ENCODE results near the gene GRIK5.

The GRIK5 gene

DNA sequence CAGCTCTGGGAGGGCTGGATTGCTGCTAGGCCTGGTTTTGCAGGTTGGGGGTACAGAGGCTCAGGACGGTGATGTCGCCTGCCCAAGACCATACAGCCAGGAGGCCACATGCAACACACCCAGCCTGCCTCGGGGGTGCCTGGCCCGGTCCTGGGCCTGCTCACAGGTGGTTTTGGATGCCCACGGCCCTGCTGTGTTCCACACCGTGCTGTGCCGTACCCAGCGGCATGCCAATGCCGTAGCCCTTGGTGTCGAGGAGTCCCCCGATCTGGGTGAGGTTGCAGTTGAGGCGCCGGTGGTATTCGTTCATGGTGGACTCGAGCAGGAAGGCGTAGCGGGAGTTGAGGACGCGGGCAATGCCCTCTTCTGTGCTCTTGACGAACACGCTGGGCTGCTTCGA is 64.5 kb downstream of the GRIK5 start:
- no peak for TF ChIP-seq JUND (IDR thresholded peaks at IDR 0.05; ENCODE audit: low read depth)
- no peak for DNase-seq (ENCODE audit: low read depth in 1 of 2, low spot score in 1 of 2)
- in situ Hi-C loops (cut with HindIII; ENCODE audit: low pct_unique_long_range_greater_than_20kb, low sequenced_read_pairs) = no loop called here

DNA sequence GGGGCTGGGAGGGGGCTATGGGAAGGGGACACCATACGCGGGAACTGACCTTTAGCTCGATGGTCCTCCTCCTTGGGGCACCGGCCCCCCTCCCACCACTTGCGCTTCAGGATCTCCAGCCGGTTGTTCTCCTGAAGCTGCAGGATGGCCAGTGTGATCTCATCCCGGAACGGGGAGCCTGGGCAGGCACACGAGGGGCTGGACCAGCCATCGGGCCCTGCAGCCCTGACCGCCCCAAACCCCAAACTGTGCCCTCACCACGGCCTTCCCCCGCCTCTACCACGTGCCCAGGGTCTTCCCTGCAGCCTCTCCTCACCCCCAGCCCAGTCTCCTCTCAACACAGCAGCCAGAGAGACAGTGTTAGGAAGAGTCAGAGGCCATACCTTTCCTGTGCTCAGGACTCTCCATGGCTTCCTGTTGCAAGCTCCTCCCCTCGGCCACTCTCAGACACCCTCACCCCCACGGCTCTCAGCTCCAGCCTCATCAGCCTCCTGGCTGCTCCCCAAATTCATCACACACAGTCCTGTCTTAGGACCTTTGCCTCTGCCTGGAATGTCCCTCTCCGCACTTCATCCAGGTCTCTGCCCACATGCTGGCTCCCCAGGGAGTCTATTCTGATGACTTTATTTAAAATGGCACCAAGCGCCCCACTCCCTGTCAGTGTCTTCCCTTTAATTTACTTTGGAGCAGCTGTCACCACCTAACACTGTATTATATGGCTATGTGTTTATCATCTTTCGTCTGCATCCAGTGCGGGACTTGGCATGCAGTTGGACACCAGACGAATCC is 66.3 kb downstream of the GRIK5 start:
- DNase-seq (ENCODE audit: low read depth in 1 of 2, low spot score in 1 of 2) = no peak
- in situ Hi-C loops (cut with HindIII; ENCODE audit: low pct_unique_long_range_greater_than_20kb, low sequenced_read_pairs) = no loop called here
- TF ChIP-seq JUND (IDR thresholded peaks at IDR 0.05; ENCODE audit: low read depth) = no peak

DNA sequence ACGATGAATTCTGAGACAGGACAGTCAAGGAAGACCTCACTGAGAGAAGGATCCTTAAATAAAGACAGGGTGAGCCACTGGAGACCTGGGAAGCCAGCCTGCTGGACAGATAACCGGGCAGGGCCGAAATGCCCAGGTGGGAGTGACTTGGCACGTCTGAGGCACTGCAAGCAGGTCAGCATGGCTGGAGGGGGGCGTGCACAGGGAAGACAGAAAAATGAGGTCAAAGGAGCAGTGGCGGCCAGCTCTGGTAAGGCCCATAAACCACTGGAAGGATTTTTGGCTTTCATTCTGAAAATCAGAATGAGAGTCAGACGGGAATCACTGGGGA is 70.2 kb downstream of the GRIK5 start:
- DNase-seq (ENCODE audit: low read depth in 1 of 2, low spot score in 1 of 2) = no peak
- TF ChIP-seq JUND (IDR thresholded peaks at IDR 0.05; ENCODE audit: low read depth) = no peak
- in situ Hi-C loops (cut with HindIII; ENCODE audit: low pct_unique_long_range_greater_than_20kb, low sequenced_read_pairs) = no loop called here

DNA sequence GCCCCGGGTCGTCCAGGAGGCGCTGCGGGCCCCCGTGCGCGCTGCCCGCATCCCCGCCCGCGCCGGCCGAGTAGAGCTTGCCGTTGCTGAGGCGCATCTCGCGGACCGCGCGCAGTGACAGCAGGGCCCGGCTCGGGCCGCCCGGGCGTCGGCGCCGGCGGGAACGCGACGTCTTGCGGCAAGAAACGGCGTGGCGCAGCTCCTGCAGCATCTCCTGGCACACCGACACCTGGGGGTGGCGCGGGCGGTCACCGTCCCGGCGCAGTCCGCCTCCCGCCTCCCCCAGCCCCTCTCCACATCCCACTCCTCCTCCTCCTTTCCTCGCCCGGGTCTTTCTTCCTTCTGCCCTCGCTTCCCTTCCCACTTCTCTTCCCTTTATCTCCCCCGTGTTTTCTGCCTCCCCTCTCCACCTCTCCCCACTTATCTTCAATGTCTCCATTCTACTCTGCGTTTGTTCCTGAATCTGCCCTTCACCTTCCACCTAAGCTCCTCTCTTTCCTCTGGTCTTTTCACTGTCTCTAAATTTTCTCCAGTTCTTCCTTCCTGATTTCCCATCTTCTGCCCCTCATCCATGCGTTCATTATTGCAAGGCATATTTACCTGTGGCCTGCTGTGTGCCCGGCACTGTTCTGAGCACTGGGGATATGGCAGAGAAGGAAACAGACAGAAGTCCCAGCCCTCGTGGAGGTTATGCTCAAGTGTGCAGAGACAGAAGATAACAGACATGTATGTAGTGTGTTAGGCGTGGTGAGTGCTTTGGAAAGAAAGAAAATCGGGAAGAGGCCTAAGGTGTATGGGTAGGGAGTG is 70.7 kb downstream of the GRIK5 start:
- in situ Hi-C loops (cut with HindIII; ENCODE audit: low pct_unique_long_range_greater_than_20kb, low sequenced_read_pairs) = no loop called here
- TF ChIP-seq JUND (IDR thresholded peaks at IDR 0.05; ENCODE audit: low read depth) = no peak
- no peak for DNase-seq (ENCODE audit: low read depth in 1 of 2, low spot score in 1 of 2)

DNA sequence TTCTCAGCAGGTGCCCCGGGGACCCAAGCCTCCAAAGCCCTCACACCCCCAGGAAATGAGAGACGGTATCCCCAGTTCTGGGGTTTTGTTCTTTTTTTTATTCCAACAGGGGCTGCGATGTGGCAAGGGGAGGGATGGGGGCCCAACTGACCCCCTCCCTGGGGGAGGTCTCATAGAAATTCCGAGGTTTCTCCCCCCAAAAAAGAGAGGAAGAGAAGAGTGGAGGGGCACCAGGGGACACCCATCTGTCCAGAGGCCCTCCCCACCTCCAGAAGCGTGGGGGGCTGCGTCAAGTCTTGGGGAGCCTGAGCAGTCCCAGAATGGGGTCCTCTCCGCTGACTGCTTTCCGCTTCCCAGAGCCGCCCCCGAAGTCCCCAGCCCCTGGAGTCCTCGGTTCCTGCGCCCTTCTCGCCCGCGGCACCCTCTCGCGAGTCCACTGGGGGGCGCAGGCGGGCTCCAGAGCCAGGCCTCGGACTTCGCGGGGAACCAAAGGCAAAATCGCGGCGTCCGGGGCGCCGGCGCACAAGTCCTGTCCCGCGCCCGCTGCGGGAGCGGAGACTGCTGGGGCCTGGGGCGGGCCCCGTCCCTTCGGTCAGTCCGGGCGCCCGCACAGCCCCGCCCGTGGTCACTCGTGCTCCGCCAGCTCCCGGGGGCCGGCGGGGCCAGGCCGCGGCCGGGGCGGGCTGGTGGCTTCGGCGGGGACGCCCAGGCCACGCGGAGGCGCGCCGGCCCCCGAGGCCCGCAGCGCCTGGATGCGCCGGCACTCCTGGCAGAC is 71.6 kb downstream of the GRIK5 start:
- DNase-seq (ENCODE audit: low read depth in 1 of 2, low spot score in 1 of 2) = peak in 1 of 2 experiments; percentile 48
- in situ Hi-C loops (cut with HindIII; ENCODE audit: low pct_unique_long_range_greater_than_20kb, low sequenced_read_pairs) = no loop called here
- no peak for TF ChIP-seq JUND (IDR thresholded peaks at IDR 0.05; ENCODE audit: low read depth)

DNA sequence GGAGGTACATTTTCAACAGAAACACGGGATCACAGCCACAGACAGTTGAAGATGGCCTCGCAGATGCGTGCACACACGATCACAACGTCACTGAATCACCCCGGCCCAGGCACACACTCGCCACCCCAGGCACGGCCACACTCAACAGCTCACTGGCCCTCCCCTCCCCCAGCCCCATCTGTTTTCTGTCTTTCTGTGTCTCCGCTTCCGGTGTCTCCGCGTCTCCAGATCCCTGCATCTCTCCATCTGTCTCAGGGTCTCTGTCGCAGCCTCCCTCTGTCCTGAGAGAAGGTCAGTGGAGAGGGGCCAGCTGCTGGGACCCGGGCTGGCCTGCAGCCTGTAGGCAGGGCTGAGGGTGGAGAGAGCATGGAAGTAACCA is 72.2 kb downstream of the GRIK5 start:
- no peak for DNase-seq (ENCODE audit: low read depth in 1 of 2, low spot score in 1 of 2)
- no peak for TF ChIP-seq JUND (IDR thresholded peaks at IDR 0.05; ENCODE audit: low read depth)

DNA sequence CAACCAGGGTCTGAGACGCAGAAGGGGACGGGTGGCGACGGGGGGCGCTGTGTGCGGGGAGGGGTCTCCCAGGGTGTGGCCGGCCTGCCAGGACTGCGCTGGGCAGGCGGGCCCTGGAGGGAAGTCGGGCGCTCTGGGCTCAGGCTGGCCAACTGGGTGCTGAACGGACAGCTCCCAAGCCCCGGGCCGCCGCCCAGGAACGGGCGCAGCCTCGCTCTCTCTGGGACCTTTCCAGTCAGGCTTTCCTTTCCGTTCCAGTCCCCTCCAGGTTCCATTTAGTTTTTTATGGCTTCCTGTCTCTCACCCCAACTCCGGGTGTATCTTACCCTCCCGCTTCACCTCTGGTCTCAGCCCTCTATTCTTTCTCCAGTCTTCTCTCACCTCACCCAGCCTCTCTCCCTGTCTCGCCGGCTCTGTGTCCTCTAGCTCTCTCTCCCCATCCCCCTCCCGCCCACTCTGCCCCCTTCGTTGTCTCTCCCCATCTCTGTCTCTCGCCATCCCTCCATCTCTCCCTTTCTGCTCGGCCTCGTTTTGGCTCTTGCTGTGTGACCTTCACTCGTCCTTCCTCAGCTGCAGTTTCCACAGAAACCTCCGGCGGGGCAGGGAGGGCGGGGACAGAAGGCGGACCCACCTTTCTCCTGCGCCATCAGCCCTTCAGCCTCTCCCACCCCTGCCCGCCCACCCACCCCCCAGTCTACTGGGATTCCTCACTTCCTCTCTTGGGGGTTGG is 72.7 kb downstream of the GRIK5 start:
- in situ Hi-C loops (cut with HindIII; ENCODE audit: low pct_unique_long_range_greater_than_20kb, low sequenced_read_pairs) = no loop called here
- TF ChIP-seq JUND (IDR thresholded peaks at IDR 0.05; ENCODE audit: low read depth) = no peak
- DNase-seq (ENCODE audit: low read depth in 1 of 2, low spot score in 1 of 2) = peak; percentile 55 to 83

More for the DNA sequence above, 72.2 kb downstream of the GRIK5 start:
- in situ Hi-C loops (cut with HindIII; ENCODE audit: low pct_unique_long_range_greater_than_20kb, low sequenced_read_pairs) = no loop called here

DNA sequence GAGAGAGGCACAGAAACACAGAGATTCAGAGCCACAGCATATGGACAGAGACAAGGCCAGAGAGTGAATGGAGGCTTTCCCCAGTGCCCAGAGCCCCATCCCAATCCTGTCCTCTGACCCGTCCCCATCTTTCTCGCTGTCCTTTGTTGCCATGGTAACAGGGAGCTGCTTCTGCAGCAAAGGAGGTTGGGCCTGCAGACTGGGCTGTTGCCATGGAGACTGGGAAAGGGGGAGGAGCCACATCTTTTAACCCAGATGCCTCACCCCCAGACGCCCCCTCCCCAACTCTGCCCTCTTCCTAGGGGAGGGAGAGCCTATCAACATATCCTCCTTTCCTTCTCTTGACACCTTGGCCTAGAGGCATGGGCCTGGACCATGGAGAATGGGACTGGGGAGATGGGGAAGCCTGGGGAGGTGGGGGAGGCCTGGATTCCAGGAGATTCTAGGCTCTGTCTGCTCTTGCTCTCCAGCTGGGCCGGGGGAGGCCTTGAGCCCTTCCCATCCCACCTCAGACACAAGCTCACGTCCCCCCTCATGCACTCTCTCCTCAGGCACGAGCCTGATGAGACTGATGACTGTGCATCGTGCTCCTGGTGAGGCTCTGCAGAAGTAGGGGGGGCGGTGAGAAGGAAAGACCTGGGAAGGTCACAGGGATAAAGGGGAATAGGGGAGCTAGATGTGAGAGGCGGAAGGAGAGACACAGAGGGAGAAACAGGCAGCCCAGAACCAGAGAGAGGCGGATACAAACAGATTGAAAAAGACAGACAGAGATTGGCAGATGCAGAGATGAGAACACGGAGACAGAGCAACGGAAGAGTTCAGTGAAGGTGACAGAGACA is 73.8 kb downstream of the GRIK5 start:
- in situ Hi-C loops (cut with HindIII; ENCODE audit: low pct_unique_long_range_greater_than_20kb, low sequenced_read_pairs) = no loop called here
- no peak for TF ChIP-seq JUND (IDR thresholded peaks at IDR 0.05; ENCODE audit: low read depth)
- DNase-seq (ENCODE audit: low read depth in 1 of 2, low spot score in 1 of 2) = no peak

DNA sequence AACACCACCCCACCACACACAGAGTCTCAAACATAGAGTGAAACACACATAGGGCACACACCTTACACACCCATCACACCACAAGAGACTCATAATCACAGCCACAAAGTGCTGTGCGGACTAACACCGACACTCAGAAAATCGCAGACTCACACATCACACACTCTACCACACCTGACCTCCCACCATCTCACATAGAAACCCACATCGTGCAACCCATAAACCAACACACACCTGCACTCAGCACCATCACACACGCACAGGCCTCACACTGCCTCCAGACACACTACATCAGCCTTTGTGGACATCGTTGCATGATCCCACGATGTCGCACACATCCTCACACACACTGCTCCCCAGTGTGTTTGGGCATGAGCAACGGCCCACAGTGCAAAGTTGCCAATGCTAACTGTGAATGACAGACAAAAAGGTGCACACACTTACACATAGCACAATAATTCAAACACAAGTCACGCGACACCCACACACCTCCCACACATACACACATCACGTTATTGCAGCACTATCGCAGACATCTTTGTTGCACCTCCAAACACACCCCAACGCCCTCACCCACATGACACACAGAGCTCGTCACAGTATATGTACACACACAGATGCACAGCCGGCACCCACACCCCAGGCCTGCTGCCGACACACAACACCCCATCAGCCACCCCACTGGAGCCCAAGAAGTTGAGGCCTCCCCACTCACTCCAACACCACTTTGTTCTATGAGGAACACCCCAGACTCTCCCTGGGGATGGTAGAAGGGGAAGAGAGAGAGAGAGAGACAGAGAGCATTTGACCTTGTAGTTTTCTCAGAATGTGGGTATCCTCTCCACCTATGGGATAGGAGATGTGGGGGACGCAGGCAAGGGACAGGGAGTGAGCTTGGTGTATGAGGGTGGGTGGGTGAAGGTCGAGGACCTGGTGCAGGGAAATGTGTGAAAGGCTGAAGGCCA is 74.7 kb downstream of the GRIK5 start:
- in situ Hi-C loops (cut with HindIII; ENCODE audit: low pct_unique_long_range_greater_than_20kb, low sequenced_read_pairs) = no loop called here
- no peak for DNase-seq (ENCODE audit: low read depth in 1 of 2, low spot score in 1 of 2)
- TF ChIP-seq JUND (IDR thresholded peaks at IDR 0.05; ENCODE audit: low read depth) = no peak

DNA sequence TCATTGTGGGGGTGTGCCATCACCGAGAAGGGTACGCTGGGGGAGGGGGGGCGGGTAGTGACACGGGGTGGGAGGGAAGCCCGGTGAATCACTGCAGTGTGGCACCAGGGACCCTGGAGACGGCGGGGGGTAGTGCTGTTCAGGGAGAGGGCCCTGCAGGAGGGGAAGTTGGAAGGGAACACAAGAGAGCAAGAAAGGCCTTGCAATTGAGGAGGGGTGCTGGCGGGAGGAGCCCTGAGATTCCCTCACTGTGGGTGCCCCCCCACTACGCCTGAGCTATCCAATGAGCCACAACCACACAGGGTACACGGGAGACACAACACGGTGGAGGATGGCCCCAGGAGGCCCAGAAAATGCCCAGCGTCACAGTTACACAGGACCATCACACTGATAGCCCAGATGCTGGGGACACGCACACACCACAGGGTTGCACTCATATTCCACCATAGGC is 75.5 kb downstream of the GRIK5 start:
- TF ChIP-seq JUND (IDR thresholded peaks at IDR 0.05; ENCODE audit: low read depth) = no peak
- in situ Hi-C loops (cut with HindIII; ENCODE audit: low pct_unique_long_range_greater_than_20kb, low sequenced_read_pairs) = no loop called here
- no peak for DNase-seq (ENCODE audit: low read depth in 1 of 2, low spot score in 1 of 2)

Measured in T47D (cell line).